ENCODE results near the gene RNF212B. TPM values are rescaled to one million over a fixed set of nuclear protein-coding genes. Genes with fewer than 3 reads are reported as not detected.

Gene RNF212B
- total RNA-seq, 1 experiment from 2014 or later: not detected

- no peak for DNase-seq (ENCODE audit: low spot score)
- in situ Hi-C loops (cut with HindIII; ENCODE audit: low sequenced_read_pairs): no loop called here
Observed at GRCh38 chr14:23307687-23308644, 70.2 kb downstream of the RNF212B start.

- in situ Hi-C loops (cut with HindIII; ENCODE audit: low sequenced_read_pairs): no loop called here
- no peak for DNase-seq (ENCODE audit: low spot score)
Observed at GRCh38 chr14:23308721-23309445, 71.1 kb downstream of the RNF212B start.

- no peak for DNase-seq (ENCODE audit: low spot score)
- in situ Hi-C loops (cut with HindIII; ENCODE audit: low sequenced_read_pairs): no loop called here
Observed at GRCh38 chr14:23310546-23310945, 72.8 kb downstream of the RNF212B start.

GRCh38 chr14:23316300-23316699 lies 78.6 kb downstream of the RNF212B start:
- DNase-seq (ENCODE audit: low spot score): no peak
- in situ Hi-C loops (cut with HindIII; ENCODE audit: low sequenced_read_pairs): no loop called here

GRCh38 chr14:23319746-23320583 lies 82.2 kb downstream of the RNF212B start:
- in situ Hi-C loops (cut with HindIII; ENCODE audit: low sequenced_read_pairs): no loop called here
- DNase-seq (ENCODE audit: low spot score): no peak

GRCh38 chr14:23320584-23321571 lies 83.1 kb downstream of the RNF212B start, which contains the start of gene PABPN1:
TSS of gene PABPN1 (plus strand) at chr14:23321457. CDS start at chr14:23321470, 13 bp downstream.
- in situ Hi-C loops (cut with HindIII; ENCODE audit: low sequenced_read_pairs): no loop called here
- DNase-seq (ENCODE audit: low spot score): peak; percentile 100

GRCh38 chr14:23321572-23322547 lies 84.1 kb downstream of the RNF212B start:
- peak; percentile 23 for DNase-seq (ENCODE audit: low spot score)
- in situ Hi-C loops (cut with HindIII; ENCODE audit: low sequenced_read_pairs): no loop called here

Other genes with a start within 250 kb of the RNF212B start
- 8.7 and 15.1 TPM in 2 replicates for gene C14orf93, start 227.8 kb upstream of the RNF212B start, total RNA-seq (2014; rRNA removed; shearing (Covaris generic))
- gene PSMB5, start 203.0 kb upstream of the RNF212B start, total RNA-seq (2014; rRNA removed; shearing (Covaris generic)): 447 and 480 TPM in 2 replicates
- not detected in 2 replicates for gene PSMB11, start 195.7 kb upstream of the RNF212B start, total RNA-seq (2014; rRNA removed; shearing (Covaris generic))
- 8.7 and 10.9 TPM in 2 replicates for gene CDH24, start 180.4 kb upstream of the RNF212B start, total RNA-seq (2014; rRNA removed; shearing (Covaris generic))
- gene ACIN1, start 142.8 kb upstream of the RNF212B start, total RNA-seq (2014; rRNA removed; shearing (Covaris generic)): 80.3 and 95.3 TPM in 2 replicates
- gene C14orf119, start 142.4 kb upstream of the RNF212B start, total RNA-seq (2014; rRNA removed; shearing (Covaris generic)): 53.7 and 55.2 TPM in 2 replicates
- gene CIROP, start 132.9 kb upstream of the RNF212B start, total RNA-seq (2014; rRNA removed; shearing (Covaris generic)): not detected in 2 replicates
- not detected in 2 replicates for gene CEBPE, start 118.7 kb upstream of the RNF212B start, total RNA-seq (2014; rRNA removed; shearing (Covaris generic))
- gene SLC7A8, start 54.3 kb upstream of the RNF212B start, total RNA-seq (2014; rRNA removed; shearing (Covaris generic)): 14.5 and 15.9 TPM in 2 replicates
- 17.5 and 25.9 TPM in 2 replicates for gene HOMEZ, start 48.2 kb downstream of the RNF212B start, total RNA-seq (2014; rRNA removed; shearing (Covaris generic))
- gene PPP1R3E, start 64.9 kb downstream of the RNF212B start, total RNA-seq (2014; rRNA removed; shearing (Covaris generic)): 3.9 and 9.6 TPM in 2 replicates
- 16.4 and 17.3 TPM in 2 replicates for gene BCL2L2, start 68.9 kb downstream of the RNF212B start, total RNA-seq (2014; rRNA removed; shearing (Covaris generic))
- 112 and 138 TPM in 2 replicates for gene PABPN1, start 83.5 kb downstream of the RNF212B start, total RNA-seq (2014; rRNA removed; shearing (Covaris generic))
- gene SLC22A17, start 115.0 kb downstream of the RNF212B start, total RNA-seq (2014; rRNA removed; shearing (Covaris generic)): 21.3 and 25.9 TPM in 2 replicates
- gene EFS, start 127.2 kb downstream of the RNF212B start, total RNA-seq (2014; rRNA removed; shearing (Covaris generic)): not detected in 2 replicates
- gene IL25, start 134.9 kb downstream of the RNF212B start, total RNA-seq (2014; rRNA removed; shearing (Covaris generic)): not detected in 2 replicates
- not detected in 2 replicates for gene CMTM5, start 139.1 kb downstream of the RNF212B start, total RNA-seq (2014; rRNA removed; shearing (Covaris generic))
- gene MYH6, start 170.3 kb downstream of the RNF212B start, total RNA-seq (2014; rRNA removed; shearing (Covaris generic)): not detected in 2 replicates
- not detected in 2 replicates for gene MYH7, start 197.7 kb downstream of the RNF212B start, total RNA-seq (2014; rRNA removed; shearing (Covaris generic))
- gene NGDN, start 231.8 kb downstream of the RNF212B start, total RNA-seq (2014; rRNA removed; shearing (Covaris generic)): 47.6 and 52.1 TPM in 2 replicates

Measured in G401 (cell line).